SK-N-SH (cell line): ENCODE results near the gene ACSL3. TPM values are rescaled to one million over a fixed set of nuclear protein-coding genes. Genes with fewer than 3 reads are reported as not detected.

ENCODE experiments used
- CTCF ChIA-PET: fragments of 300-600, 350-600 bp; formaldehyde crosslinking; extraction: SDS; loops from one replicate; lab custom pipeline; 2021; lab: Yijun Ruan, JAX
- POLR2A ChIA-PET: fragments of 350-600 bp; sonication (Branson Sonifier 250); formaldehyde crosslinking; extraction: SDS; loops from one replicate; lab custom pipeline; 2020; ENCODE audit warnings: antibody characterized with exemption, inconsistent platforms; lab: Yijun Ruan, JAX
- DNase-seq: peaks from one replicate; pipeline ENCODE4 v3.0.0; 2012
- H2AFZ ChIP-seq: fragments of 200-600 bp; sonication (generic); 2 replicates; pipeline ENCODE4 v1.8.1; 2016; ENCODE audit warnings: antibody characterized with exemption, mild to moderate bottlenecking, low read depth
- H3F3A ChIP-seq: fragments of 200-600 bp; sonication (generic); replicated peaks from 2 replicates; pipeline ENCODE3; 2016; ENCODE audit warnings: antibody characterized with exemption, mild to moderate bottlenecking; ENCODE audit not compliant: insufficient read depth
- H3K27ac ChIP-seq, 2 experiments: fragments of 200-500 bp in 1 of 2; fragments of 200-600 bp in 1 of 2; sonication (Bioruptor generic) in 1 of 2; sonication (generic), shearing (Covaris generic) in 1 of 2; 2 replicates each; pipeline versions ENCODE4 v1.5.1 to v1.6.1; 2014 to 2016; ENCODE audit warnings: low read depth in 2 of 2, inconsistent platforms in 1 of 2, low read length in 1 of 2, mild to moderate bottlenecking in 1 of 2, mixed read lengths in 1 of 2
- H3K27me3 ChIP-seq: fragments of 200-600 bp; sonication (generic), shearing (Covaris generic); 2 replicates; pipeline ENCODE4 v1.6.1; 2016; ENCODE audit warnings: mixed run types; ENCODE audit not compliant: insufficient read depth
- H3K36me3 ChIP-seq, 2 experiments: fragments of 200-500 bp in 1 of 2; fragments of 200-600 bp in 1 of 2; sonication (Bioruptor generic) in 1 of 2; sonication (generic) in 1 of 2; replicated peaks in 1 of 2; 2 replicates each; pipeline versions ENCODE3 to v1.5.1; 2014 to 2016; ENCODE audit warnings: low read length in 1 of 2, mild to moderate bottlenecking in 1 of 2; ENCODE audit not compliant: insufficient read depth in 2 of 2, control insufficient read depth in 1 of 2
- H3K4me1 ChIP-seq, 2 experiments: fragments of 200-500 bp in 1 of 2; fragments of 200-600 bp in 1 of 2; sonication (Bioruptor generic) in 1 of 2; sonication (generic), shearing (Covaris generic) in 1 of 2; 2 replicates each; pipeline versions ENCODE4 v1.5.1 to v1.6.1; 2014 to 2016; ENCODE audit warnings: low read depth in 1 of 2, low read length in 1 of 2, mixed run types in 1 of 2; ENCODE audit not compliant: insufficient read depth in 2 of 2, control insufficient read depth in 1 of 2
- H3K4me2 ChIP-seq: fragments of 200-600 bp; sonication (generic), shearing (Covaris generic); 2 replicates; pipeline ENCODE4 v1.6.1; 2017; ENCODE audit warnings: mixed run types
- H3K4me3 ChIP-seq, 2 experiments: fragments of 200-500 bp in 1 of 2; fragments of 200-600 bp in 1 of 2; sonication (Bioruptor generic) in 1 of 2; sonication (generic), shearing (Covaris generic) in 1 of 2; 2 replicates each; pipeline versions ENCODE4 v1.5.1 to v1.8.1; 2014 to 2016; ENCODE audit warnings: low read depth in 2 of 2, inconsistent platforms in 1 of 2, low read length in 1 of 2, mild to moderate bottlenecking in 1 of 2, mixed read lengths in 1 of 2, moderate library complexity in 1 of 2
- H3K79me2 ChIP-seq: fragments of 200-600 bp; sonication (generic); 2 replicates; pipeline ENCODE4 v1.8.1; 2017; ENCODE audit warnings: mild to moderate bottlenecking; ENCODE audit not compliant: insufficient read depth
- H3K9ac ChIP-seq: fragments of 200-600 bp; sonication (generic); 2 replicates; pipeline ENCODE4 v1.6.1; 2017; ENCODE audit warnings: mixed run types
- H3K9me2 ChIP-seq: fragments of 200-600 bp; sonication (generic); 2 replicates; pipeline ENCODE4 v1.6.1; 2017; ENCODE audit warnings: mixed run types
- H3K9me3 ChIP-seq: fragments of 200-600 bp; sonication (generic); 2 replicates; pipeline ENCODE4 v1.6.1; 2017; ENCODE audit warnings: mixed run types, mild to moderate bottlenecking, moderate library complexity
- H4K20me1 ChIP-seq: fragments of 200-600 bp; sonication (generic); 2 replicates; pipeline ENCODE4 v1.6.1; 2017; ENCODE audit warnings: mild to moderate bottlenecking, mixed run types; ENCODE audit not compliant: insufficient read depth
- EP300 ChIP-seq, 2 experiments: IDR thresholded peaks; 2 replicates each; pipeline versions ENCODE4 v1.4.0 to v1.6.1; 2012; ENCODE audit warnings: borderline replicate concordance in 1 of 2, low read depth in 1 of 2, low read length in 1 of 2
- EZH2phosphoT487 ChIP-seq: fragments of 200-600 bp; sonication (generic); IDR thresholded peaks from 2 replicates; pipeline ENCODE4 v1.6.1; 2017; ENCODE audit warnings: low read depth, mixed run types, mild to moderate bottlenecking, antibody characterized with exemption, moderate library complexity, borderline replicate concordance
- FOSL2 ChIP-seq: IDR thresholded peaks from 2 replicates; pipeline ENCODE4 v1.4.0; 2012; ENCODE audit warnings: low read depth, mild to moderate bottlenecking, moderate library complexity, borderline replicate concordance
- FOXM1 ChIP-seq: IDR thresholded peaks from 2 replicates; pipeline ENCODE4 v1.4.0; 2012; ENCODE audit warnings: low read depth, mild to moderate bottlenecking
- GABPA ChIP-seq: IDR thresholded peaks from 2 replicates; pipeline ENCODE4 v1.4.0; 2012; ENCODE audit warnings: low read depth, mild to moderate bottlenecking
- GATA2 ChIP-seq: sonication (generic); formaldehyde crosslinking; IDR thresholded peaks from 2 replicates; pipeline ENCODE4 v1.5.0; 2020; ENCODE audit warnings: mild to moderate bottlenecking, missing genetic modification reagents
- JUND ChIP-seq: IDR thresholded peaks from 2 replicates; pipeline ENCODE4 v1.4.0; 2012
- NFIC ChIP-seq: IDR thresholded peaks from 2 replicates; pipeline ENCODE4 v1.4.0; 2012; ENCODE audit warnings: borderline replicate concordance
- PBX3 ChIP-seq: IDR thresholded peaks from 2 replicates; pipeline ENCODE4; 2012
- RFX5 ChIP-seq: IDR thresholded peaks from 2 replicates; pipeline ENCODE4 v1.6.1; 2012; ENCODE audit warnings: mild to moderate bottlenecking, improper control_type of control experiment, low read length
- SMC3 ChIP-seq: IDR thresholded peaks from 2 replicates; pipeline ENCODE4 v1.6.1; 2012; ENCODE audit warnings: low read depth, low read length, improper control_type of control experiment
- TCF12 ChIP-seq: IDR thresholded peaks from 2 replicates; pipeline ENCODE4 v1.4.0; 2012
- TEAD4 ChIP-seq: IDR thresholded peaks from 2 replicates; pipeline ENCODE4 v1.4.0; 2012; ENCODE audit warnings: mild to moderate bottlenecking, borderline replicate concordance; ENCODE audit not compliant: insufficient read depth
- USF2 ChIP-seq: fragments of 150-350 bp; IDR thresholded peaks from 2 replicates; pipeline ENCODE4 v1.6.1; 2017; ENCODE audit warnings: antibody characterized with exemption, low read length, low read depth, borderline replicate concordance
- ZBTB33 ChIP-seq: IDR thresholded peaks from 2 replicates; pipeline ENCODE4 v1.4.0; 2012; ENCODE audit warnings: low read depth, borderline replicate concordance
- WGBS: methylation state at CpG from one replicate; pipeline ENCODE4 v1.1.6; 2017; ENCODE audit warnings: low lambda C conversion rate; 5-methylcytosine and 5-hydroxymethylcytosine counted together
- polyA plus RNA-seq, 3 experiments: library from polyadenylated mRNA; depleted of rRNA; stranded (reverse); fragments of >200 nt; gene quantifications; 2 replicates each; pipeline ENCODE4 v1.2.3, GENCODE V29; 2012

Gene ACSL3
- polyA plus RNA-seq, 1 of the 3 experiments (the other 2 are of a cell fraction): 15.7 TPM

GRCh38 chr2:222864296-222864695 is 3.5 kb downstream of the ACSL3 start:
- peaks cover 25 to 32% of the 10 kb centered on the region in 2 experiments for H3K4me1 ChIP-seq
- H3K36me3 ChIP-seq: no peaks in the 10 kb centered on the region
- no peak overlapping the region for H3K4me3 ChIP-seq
- TF ChIP-seq TEAD4: 0 out of 2 replicates have a peak, but pooled peaks have one; percentile 30
- no peak for TF ChIP-seq EP300 (IDR thresholded peaks at IDR 0.05; ENCODE audit: borderline replicate concordance in 1 of 2, low read depth in 1 of 2, low read length in 1 of 2)
- TF ChIP-seq FOSL2: peak; percentile 52
- no peak for TF ChIP-seq NFIC
- TF ChIP-seq RFX5: no peak
- TF ChIP-seq EZH2phosphoT487: no peak
- TF ChIP-seq TCF12: peak; percentile 76
- no peak for TF ChIP-seq SMC3
- TF ChIP-seq FOXM1: no peak
- no peak for TF ChIP-seq ZBTB33
- peak; percentile 67 for TF ChIP-seq JUND
- no peak for TF ChIP-seq GABPA
- TF ChIP-seq USF2: no peak
- TF ChIP-seq GATA2 (CRISPR knock-in tag): no peak
- 0 out of 2 replicates have a peak, but pooled peaks have one; percentile 19 for TF ChIP-seq PBX3
- peaks cover 82% of the 10 kb centered on the region for H3K79me2 ChIP-seq
- WGBS: 76% methylated on average over 3 of the region's 3 CpGs
- H3K9me2 ChIP-seq: no peaks in the 10 kb centered on the region
- ChIA-PET POLR2A (no interaction called here), CTCF (interaction anchor here (1.0 to 8.0 kb wide), 4 partner anchors 52 to 173 kb away, joined by 3 to 59 read pairs (median 10); no protein-coding TSS in a partner anchor)
- H2AFZ ChIP-seq: no peak overlapping the region
- H3K9ac ChIP-seq: no peak overlapping the region
- DNase-seq: no peak
- H3K27ac ChIP-seq: no peak overlapping the region
- H3F3A ChIP-seq: no peaks in the 10 kb centered on the region
- H3K4me2 ChIP-seq: peak overlapping the region; percentile 26; the same call in 1 of the 2 replicates
- H4K20me1 ChIP-seq: peaks cover 69% of the 10 kb centered on the region
- H3K27me3 ChIP-seq: no peaks in the 10 kb centered on the region
- no peaks in the 10 kb centered on the region for H3K9me3 ChIP-seq
